HG03175 (cell line): Measurements from ENCODE around the gene KRT222.

Experiments
- ATAC-seq: cut with Tn5 transposase; IDR thresholded peaks from one replicate; pipeline ENCODE4 v1.9.1; 2021; ENCODE audit warnings: mild to moderate bottlenecking, moderate library complexity; ENCODE audit not compliant: unreplicated experiment

Gene KRT222

GRCh38 chr17:40664582-40665333 lies at the start of gene KRT222:
Gene KRT222 (minus strand): TSS chr17:40665177. CDS start chr17:40665099, 78 bp downstream.
- no peak for ATAC-seq

GRCh38 chr17:40714473-40714872 lies 49.5 kb upstream of the KRT222 start:
- ATAC-seq: no peak

GRCh38 chr17:40707745-40708144 lies 42.8 kb upstream of the KRT222 start:
- ATAC-seq: no peak

- ATAC-seq: no peak
These were observed 40.6 kb upstream of the KRT222 start for GRCh38 chr17:40705584-40705983.

GRCh38 chr17:40703652-40704051 lies 38.7 kb upstream of the KRT222 start, which contains the start of gene KRT24:
Gene KRT24 (minus strand): TSS chr17:40703752. CDS start chr17:40703693, 59 bp downstream.
- ATAC-seq: no peak

- no peak for ATAC-seq
These were observed 37.3 kb upstream of the KRT222 start for GRCh38 chr17:40702271-40702670.

GRCh38 chr17:40699853-40700252 lies 34.9 kb upstream of the KRT222 start:
- ATAC-seq: no peak

GRCh38 chr17:40699371-40699770 lies 34.4 kb upstream of the KRT222 start:
- ATAC-seq: no peak

GRCh38 chr17:40697297-40697696 lies 32.3 kb upstream of the KRT222 start:
- no peak for ATAC-seq

GRCh38 chr17:40696651-40697072 lies 31.7 kb upstream of the KRT222 start:
- ATAC-seq: no peak

- no peak for ATAC-seq
These were observed 31.0 kb upstream of the KRT222 start for GRCh38 chr17:40695874-40696472.

GRCh38 chr17:40694584-40694983 lies 29.6 kb upstream of the KRT222 start:
- no peak for ATAC-seq

- no peak for ATAC-seq
These were observed 22.1 kb upstream of the KRT222 start for GRCh38 chr17:40687106-40687505.

GRCh38 chr17:40686192-40686591 lies 21.2 kb upstream of the KRT222 start:
- ATAC-seq: no peak

GRCh38 chr17:40680998-40681397 lies 16.0 kb upstream of the KRT222 start:
- no peak for ATAC-seq

GRCh38 chr17:40679523-40679907 lies 14.5 kb upstream of the KRT222 start:
- ATAC-seq: no peak

- ATAC-seq: no peak
These were observed 14.0 kb upstream of the KRT222 start for GRCh38 chr17:40678902-40679522.

GRCh38 chr17:40675905-40676304 lies 10.9 kb upstream of the KRT222 start:
- ATAC-seq: no peak

- no peak for ATAC-seq
These were observed 7.7 kb upstream of the KRT222 start for GRCh38 chr17:40672654-40673053.

- no peak for ATAC-seq
These were observed 6.3 kb upstream of the KRT222 start for GRCh38 chr17:40671282-40671681.

GRCh38 chr17:40666331-40666730 lies 1.4 kb upstream of the KRT222 start:
- ATAC-seq: no peak

- ATAC-seq: no peak
These were observed 1.7 kb downstream of the KRT222 start for GRCh38 chr17:40663252-40663651.
